Ovary (tissue), 9 donors: ENCODE data around the gene POU2AF1. TPM values are rescaled to one million over a fixed set of nuclear protein-coding genes. Genes with fewer than 3 reads are reported as not detected.

Experiments
- DNase-seq, 5 donors: peaks; one replicate each; pipeline ENCODE4 v3.0.0-alpha.2; 2019 to 2020
- H3K27ac ChIP-seq, 2 donors: fragments of 200-600 bp; one replicate each; pipeline versions ENCODE4 v1.5.1 to v1.8.0; 2019 to 2022
- H3K27me3 ChIP-seq: fragments of 200-600 bp; one replicate; pipeline ENCODE4 v1.8.0; 2022
- H3K36me3 ChIP-seq: fragments of 200-600 bp; sonication (generic); one replicate; pipeline ENCODE4 v1.5.1; 2019
- H3K4me1 ChIP-seq: one replicate; pipeline ENCODE4 v1.8.1; 2013; ENCODE audit warnings: mild to moderate bottlenecking, moderate library complexity; ENCODE audit not compliant: insufficient read depth
- H3K4me3 ChIP-seq: fragments of 200-600 bp; sonication (generic); one replicate; pipeline ENCODE4 v1.5.1; 2017
- H3K9me3 ChIP-seq, 2 donors: fragments of 200-600 bp in 1 of 2; sonication (generic) in 1 of 2; one replicate each; pipeline versions ENCODE4 v1.5.1 to v1.8.1; 2013 to 2019; ENCODE audit warnings: mild to moderate bottlenecking in 1 of 2, moderate library complexity in 1 of 2
- EP300 ChIP-seq: sonication (generic); formaldehyde crosslinking; IDR thresholded peaks from one replicate; pipeline ENCODE4 v1.6.1; 2017; ENCODE audit warnings: antibody characterized with exemption
- POLR2A ChIP-seq: fragments of 450-650 bp; IDR thresholded peaks from one replicate; pipeline ENCODE4 v1.6.1; 2017; ENCODE audit warnings: antibody characterized with exemption, mild to moderate bottlenecking, moderate library complexity
- WGBS, 3 donors: extraction: QIAGEN DNeasy Blood & Tissue Kit in 1 of 3; methylation state at CpG; one replicate each; pipeline versions ENCODE4 v1.1.5 to v1.1.7; 2013 to 2017; 5-methylcytosine and 5-hydroxymethylcytosine counted together
- intact Hi-C, 4 donors: fragments of 100-400 bp; cut with DNase I; formaldehyde crosslinking; loops; one replicate each; pipeline versions ENCODE4 v1.11.0 to v1.15.1; 2022 to 2023
- polyA plus RNA-seq, 2 donors: library from polyadenylated mRNA; stranded (reverse); fragments of 200-250 nt in 1 of 2; fragments of 350-450 nt in 1 of 2; fragmentation: Illumina TruSeq in 1 of 2; extraction: RNeasy Lipid Tissue Mini Kit (QIAGEN cat#74804) in 1 of 2; gene quantifications; one replicate each; pipeline ENCODE4 v1.2.3, GENCODE V29; 2013 to 2014
- total RNA-seq, 7 donors: library from RNA; depleted of rRNA in 2 of 7; stranded (reverse); fragments of >200 nt in 2 of 7; fragmentation: NEBNext Ultra II Directional in 3 of 7; extraction: Animal tissue kit (Norgen Biotek cat#: 25700) in 3 of 7; gene quantifications; one replicate each; pipeline versions ENCODE4 v1.1.0 to v1.2.4, GENCODE V29; 2016 to 2023
- TF ChIP-seq, protein P1 (sequence below), 3 donors: fragments of 450-650 bp in 2 of 3; fragments of 200-600 bp in 1 of 3; IDR thresholded peaks; one replicate each; pipeline versions ENCODE4 v1.5.1 to v1.8.0; 2016 to 2022; ENCODE audit warnings: antibody characterized with exemption in 3 of 3, mild to moderate bottlenecking in 1 of 3
- donor health status: DM: no; HTN: no; CAD: no; lungs with moderate emphysema.
- donor health status: DM: no; HTN: no; CAD: no.
- donor health status: Bipolar disorder and iron deficiency.
- donor health status: DM: yes; HTN: yes; CAD: no.
- donor health status: DM: no; HTN: no; CAD: no.
- donor health status: DM: yes; HTN: yes; CAD: no.

The POU2AF1 gene
- total and polyA plus RNA-seq, 9 donors = 0.29 to 4.1 (median 0.83) TPM

DNA sequence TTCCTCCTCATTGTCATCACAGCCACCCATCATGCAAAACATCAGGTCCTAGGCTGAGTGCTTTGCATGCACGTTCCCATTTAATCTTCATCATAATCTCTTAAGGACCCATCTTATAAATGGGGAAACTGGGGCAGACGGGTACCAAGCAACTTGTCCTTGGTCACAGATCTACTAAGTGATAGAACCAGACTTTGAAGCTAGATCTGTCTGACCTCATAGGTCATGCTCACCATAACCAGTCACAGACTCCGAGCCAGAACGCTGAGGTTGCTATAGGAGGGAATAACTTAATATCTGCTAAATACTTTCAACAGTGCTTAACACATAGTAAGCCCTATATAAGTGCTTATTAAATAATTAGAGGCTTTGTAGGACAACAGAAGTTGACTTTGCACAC is 43.0 kb downstream of the POU2AF1 start:
- no peak overlapping the region for H3K27ac ChIP-seq
- TF ChIP-seq, protein P1, sequence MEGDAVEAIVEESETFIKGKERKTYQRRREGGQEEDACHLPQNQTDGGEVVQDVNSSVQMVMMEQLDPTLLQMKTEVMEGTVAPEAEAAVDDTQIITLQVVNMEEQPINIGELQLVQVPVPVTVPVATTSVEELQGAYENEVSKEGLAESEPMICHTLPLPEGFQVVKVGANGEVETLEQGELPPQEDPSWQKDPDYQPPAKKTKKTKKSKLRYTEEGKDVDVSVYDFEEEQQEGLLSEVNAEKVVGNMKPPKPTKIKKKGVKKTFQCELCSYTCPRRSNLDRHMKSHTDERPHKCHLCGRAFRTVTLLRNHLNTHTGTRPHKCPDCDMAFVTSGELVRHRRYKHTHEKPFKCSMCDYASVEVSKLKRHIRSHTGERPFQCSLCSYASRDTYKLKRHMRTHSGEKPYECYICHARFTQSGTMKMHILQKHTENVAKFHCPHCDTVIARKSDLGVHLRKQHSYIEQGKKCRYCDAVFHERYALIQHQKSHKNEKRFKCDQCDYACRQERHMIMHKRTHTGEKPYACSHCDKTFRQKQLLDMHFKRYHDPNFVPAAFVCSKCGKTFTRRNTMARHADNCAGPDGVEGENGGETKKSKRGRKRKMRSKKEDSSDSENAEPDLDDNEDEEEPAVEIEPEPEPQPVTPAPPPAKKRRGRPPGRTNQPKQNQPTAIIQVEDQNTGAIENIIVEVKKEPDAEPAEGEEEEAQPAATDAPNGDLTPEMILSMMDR (IDR thresholded peaks at IDR 0.05) = no peak
- TF ChIP-seq EP300 (no peak), POLR2A (no peak)
- 80 to 91% (median 90%) methylated on average over 4 of the region's 4 CpGs for WGBS, 3 donors
- no peaks in the 10 kb centered on the region for H3K27me3 ChIP-seq
- intact Hi-C loops = no loop called here
- H3K4me1 ChIP-seq = peaks cover 20% of the 10 kb centered on the region
- H3K36me3 ChIP-seq = no peaks in the 10 kb centered on the region
- no peak overlapping the region for H3K4me3 ChIP-seq
- DNase-seq = no peak
- H3K9me3 ChIP-seq = no peaks in the 10 kb centered on the region

DNA sequence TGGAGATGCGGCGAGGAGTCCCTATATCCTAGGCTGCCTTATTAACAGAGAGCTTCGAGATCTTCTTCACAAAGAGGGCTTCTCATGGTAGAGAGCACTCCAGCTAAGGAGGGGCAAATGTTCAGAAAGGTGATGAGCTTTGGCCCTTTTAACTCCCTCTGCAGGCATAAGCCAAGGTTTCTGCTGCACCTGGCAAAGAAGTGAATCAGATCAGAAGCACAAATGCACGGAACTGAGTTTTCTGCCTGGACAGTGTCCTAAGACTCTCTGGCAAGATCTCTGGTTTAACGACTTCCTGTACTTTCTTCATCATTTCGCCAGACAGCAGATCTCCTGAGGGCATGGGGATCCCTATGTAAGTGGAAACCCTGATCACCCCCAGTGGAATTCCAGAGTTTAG is 43.5 kb downstream of the POU2AF1 start:
- WGBS, 3 donors = 75 to 82% (median 80%) methylated on average over 6 of the region's 6 CpGs
- H3K4me1 ChIP-seq = peaks cover 25% of the 10 kb centered on the region
- TF ChIP-seq, protein P1 (IDR thresholded peaks at IDR 0.05) = no peak
- TF ChIP-seq EP300 (no peak), POLR2A (no peak)

DNA sequence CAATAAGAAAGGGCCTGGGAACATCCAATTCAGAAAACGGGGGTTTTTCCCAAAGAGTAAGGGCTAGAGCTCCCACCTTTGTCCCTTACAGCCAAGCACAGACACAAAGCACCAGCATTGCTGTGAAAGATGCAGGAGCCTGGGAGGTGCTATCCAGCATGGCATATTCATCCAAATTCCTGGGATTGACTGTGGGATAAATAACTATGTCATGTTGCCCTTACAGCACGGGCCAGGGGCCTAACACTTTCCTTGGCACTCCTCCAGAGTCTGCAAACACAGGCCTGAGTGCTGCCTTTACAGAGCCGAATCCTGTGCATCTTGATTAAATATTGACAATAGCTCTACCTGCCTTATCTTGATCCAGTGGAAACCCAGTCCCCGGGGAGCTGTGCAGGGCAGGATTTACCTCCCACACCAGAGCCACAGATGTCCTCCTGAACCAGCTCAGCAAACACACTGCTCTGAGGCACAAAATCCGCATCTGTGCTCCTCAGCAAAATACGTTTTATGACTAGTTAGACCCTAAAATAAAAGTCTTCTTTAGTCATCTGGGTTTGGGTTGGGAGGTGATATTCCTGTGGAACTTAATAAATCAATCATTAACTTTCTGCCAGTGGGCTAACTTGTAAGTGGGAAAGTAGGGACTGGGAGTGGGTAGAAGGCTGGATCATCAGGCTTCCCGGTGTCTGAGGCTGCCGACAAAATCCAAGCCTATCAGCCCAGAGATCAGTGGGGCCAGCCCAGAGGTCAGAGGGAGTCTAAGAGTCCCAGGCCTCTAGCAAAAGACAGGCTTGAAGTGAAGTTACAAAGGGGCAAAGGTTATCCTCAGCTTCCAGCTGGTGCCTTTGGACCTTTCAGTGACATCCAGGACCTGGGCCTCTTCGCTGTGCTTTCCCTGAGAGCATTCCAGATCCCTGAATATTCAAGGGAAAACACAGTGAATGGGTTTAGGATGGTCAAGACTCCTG is 44.3 kb downstream of the POU2AF1 start:
- no peaks in the 10 kb centered on the region for H3K27me3 ChIP-seq
- no peak overlapping the region for H3K27ac ChIP-seq
- TF ChIP-seq, protein P1 (IDR thresholded peaks at IDR 0.05) = no peak
- TF ChIP-seq EP300 = no peak
- no peak for TF ChIP-seq POLR2A
- H3K4me1 ChIP-seq = peaks cover 29% of the 10 kb centered on the region
- intact Hi-C loops = no loop called here
- H3K4me3 ChIP-seq = no peak overlapping the region
- H3K36me3 ChIP-seq = no peaks in the 10 kb centered on the region
- 70 to 73% (median 73%) methylated on average over 9 of the region's 9 CpGs for WGBS, 3 donors
- DNase-seq = no peak
- no peaks in the 10 kb centered on the region for H3K9me3 ChIP-seq

More for the DNA sequence above, 43.5 kb downstream of the POU2AF1 start:
- H3K36me3 ChIP-seq = no peaks in the 10 kb centered on the region
- H3K9me3 ChIP-seq = no peaks in the 10 kb centered on the region
- no peak for DNase-seq
- intact Hi-C loops = no loop called here
- no peak overlapping the region for H3K4me3 ChIP-seq
- H3K27ac ChIP-seq = no peak overlapping the region
- no peaks in the 10 kb centered on the region for H3K27me3 ChIP-seq

DNA sequence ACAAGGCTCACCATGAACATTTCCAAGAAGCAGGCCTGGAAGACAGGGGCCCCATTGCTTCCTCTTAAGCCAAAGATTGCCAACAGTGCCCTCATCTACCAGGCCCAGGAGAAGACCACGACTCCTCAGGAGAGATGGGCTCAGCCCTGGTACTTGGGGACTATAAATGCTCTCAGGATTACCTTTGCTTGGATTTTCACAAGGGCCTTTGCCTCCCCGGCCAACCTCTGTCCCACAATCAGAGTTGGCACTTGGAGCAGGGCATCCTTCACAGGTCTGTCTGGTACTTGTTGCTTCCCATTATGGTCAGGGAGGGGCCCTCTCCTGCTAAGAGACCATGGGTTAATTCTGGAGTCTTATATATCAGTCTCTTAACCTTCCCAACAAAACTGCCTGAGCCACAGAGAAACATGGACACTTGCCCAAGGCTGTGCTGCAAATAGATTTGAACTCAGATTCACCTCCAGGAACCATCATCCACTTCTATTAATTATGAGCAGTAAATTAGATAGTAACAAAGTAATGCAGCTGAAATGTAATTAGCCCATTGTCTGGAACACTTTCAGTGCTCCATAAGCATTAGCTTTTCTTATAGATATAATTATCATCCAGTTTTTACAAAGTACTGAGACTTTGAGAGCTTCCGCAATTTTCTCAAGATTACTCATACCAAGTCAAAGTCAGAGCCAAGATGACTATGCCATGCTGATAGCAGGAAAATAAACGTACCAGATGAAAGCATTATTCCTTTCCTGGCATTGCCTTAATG is 47.2 kb downstream of the POU2AF1 start:
- Histone ChIP-seq H3K4me1 (peaks cover 33% of the 10 kb centered on the region), H3K36me3 (no peaks in the 10 kb centered on the region), H3K4me3 (no peak overlapping the region), H3K27me3 (no peaks in the 10 kb centered on the region), H3K27ac (peak overlapping the region in 1 of 2 donors; percentile 77), H3K9me3 (no peaks in the 10 kb centered on the region)
- peak in 2 of 5 donors; percentile 49 to 57 for DNase-seq
- TF ChIP-seq, protein P1 (IDR thresholded peaks at IDR 0.05) = no peak
- no peak for TF ChIP-seq POLR2A
- no peak for TF ChIP-seq EP300
- 32 to 37% (median 35%) methylated on average over 4 of the region's 4 CpGs for WGBS, 3 donors
- intact Hi-C loops = no loop called here
